ENCODE data around the gene PCED1A.

- TF ChIP-seq POLR2A (IDR thresholded peaks at IDR 0.05; ENCODE audit: low read length) (no peak), GATA1 (IDR thresholded peaks at IDR 0.05; ENCODE audit: low read depth, low read length) (no peak)
These were observed 23.1 kb downstream of the PCED1A start for GRCh38 chr20:2817341-2817726.
